Mesodermal cell (in vitro differentiated cells): ENCODE data around the gene FHAD1.
"Not testable (repeated sequence)": the region's sequence is repeated elsewhere in the genome, so short reads cannot be mapped to it uniquely, and the experiment has no call there.

Experiments used
- H3K27ac ChIP-seq: 2 replicates; pipeline ENCODE4 v1.7.0; 2013; ENCODE audit warnings: mild to moderate bottlenecking, low read depth, low read length, moderate library complexity; ENCODE audit not compliant: severe bottlenecking
- H3K36me3 ChIP-seq: 2 replicates; pipeline ENCODE4 v1.7.1; 2013; ENCODE audit warnings: mild to moderate bottlenecking, low read length, moderate library complexity; ENCODE audit not compliant: control insufficient read depth, insufficient read depth
- H3K4me1 ChIP-seq: one replicate; pipeline ENCODE4 v1.7.1; 2013; ENCODE audit warnings: mild to moderate bottlenecking, low read length; ENCODE audit not compliant: insufficient read depth, control insufficient read depth, poor library complexity, severe bottlenecking
- H3K4me3 ChIP-seq: 2 replicates; pipeline ENCODE4 v1.7.0; 2013; ENCODE audit warnings: low read length, control low read depth, mild to moderate bottlenecking; ENCODE audit not compliant: insufficient read depth, poor library complexity, severe bottlenecking; ENCODE audit errors: extremely low read depth
- H3K9me3 ChIP-seq: 2 replicates; pipeline ENCODE4 v1.7.1; 2013; ENCODE audit warnings: mild to moderate bottlenecking, low read length, moderate library complexity; ENCODE audit not compliant: control insufficient read depth
- WGBS, 2 experiments: methylation state at CpG; one replicate each; pipeline ENCODE4 v1.1.5; 2013; ENCODE audit warnings: missing lambda C conversion rate in 2 of 2; ENCODE audit not compliant: insufficient coverage in 2 of 2; 5-methylcytosine and 5-hydroxymethylcytosine counted together

The FHAD1 gene

GRCh38 chr1:15380601-15381508 is 133.8 kb downstream of the FHAD1 start:
- H3K9me3 ChIP-seq: no peaks in the 10 kb centered on the region
- no peaks in the 10 kb centered on the region for H3K36me3 ChIP-seq
- no peak overlapping the region for H3K4me3 ChIP-seq
- no peak overlapping the region for H3K27ac ChIP-seq
- 94 to 95% methylated on average over 17 of the region's 22 CpGs for WGBS, 2 experiments
- peaks cover 6% of the 10 kb centered on the region for H3K4me1 ChIP-seq

- H3K36me3 ChIP-seq: no peaks in the 10 kb centered on the region
These were observed 134.8 kb downstream of the FHAD1 start for GRCh38 chr1:15381805-15382204.

GRCh38 chr1:15382601-15383518 is 135.8 kb downstream of the FHAD1 start:
- no peaks in the 10 kb centered on the region for H3K9me3 ChIP-seq
- no peak overlapping the region for H3K4me3 ChIP-seq
- no peak overlapping the region for H3K27ac ChIP-seq
- WGBS, 2 experiments: 92 to 94% methylated on average over 25 to 26 of the region's 26 CpGs
- peaks cover 6% of the 10 kb centered on the region for H3K4me1 ChIP-seq
- H3K36me3 ChIP-seq: no peaks in the 10 kb centered on the region

More at GRCh38 chr1:15381805-15382204, 134.8 kb downstream of the FHAD1 start:
- Histone ChIP-seq H3K4me1 (peaks cover 6% of the 10 kb centered on the region), H3K4me3 (no peak overlapping the region), H3K9me3 (no peaks in the 10 kb centered on the region), H3K27ac (no peak overlapping the region)
- WGBS, 2 experiments: 90 to 93% methylated on average over 9 to 12 of the region's 12 CpGs

- Histone ChIP-seq H3K9me3 (no peaks in the 10 kb centered on the region), H3K27ac (no peak overlapping the region), H3K4me3 (no peak overlapping the region), H3K36me3 (no peaks in the 10 kb centered on the region), H3K4me1 (peaks cover 6% of the 10 kb centered on the region)
- WGBS, 2 experiments: 87% methylated on average over 4 to 5 of the region's 5 CpGs
These were observed 136.8 kb downstream of the FHAD1 start for GRCh38 chr1:15383810-15384209.

GRCh38 chr1:15384301-15384901 is 137.4 kb downstream of the FHAD1 start:
- 17 to 26% methylated on average over 12 to 19 of the region's 20 CpGs for WGBS, 2 experiments
- H3K27ac ChIP-seq: no peak overlapping the region

GRCh38 chr1:15385420-15385819 is 138.4 kb downstream of the FHAD1 start:
- Histone ChIP-seq H3K36me3 (no peaks in the 10 kb centered on the region), H3K4me3 (no peak overlapping the region), H3K27ac (no peak overlapping the region), H3K9me3 (no peaks in the 10 kb centered on the region), H3K4me1 (peaks cover 6% of the 10 kb centered on the region)
- 67 to 77% methylated on average over 2 to 3 of the region's 3 CpGs for whole genome bisulfite sequencing, 2 experiments

More at GRCh38 chr1:15384301-15384901, 137.4 kb downstream of the FHAD1 start:
- H3K4me3 ChIP-seq: no peak overlapping the region
- H3K4me1 ChIP-seq: peaks cover 6% of the 10 kb centered on the region
- H3K36me3 ChIP-seq: no peaks in the 10 kb centered on the region
- no peaks in the 10 kb centered on the region for H3K9me3 ChIP-seq

GRCh38 chr1:15386164-15386749 is 139.2 kb downstream of the FHAD1 start:
- no peak overlapping the region for H3K27ac ChIP-seq
- no peak overlapping the region for H3K4me3 ChIP-seq
- no peaks in the 10 kb centered on the region for H3K9me3 ChIP-seq
- no peaks in the 10 kb centered on the region for H3K36me3 ChIP-seq
- 12 to 13% methylated on average over 16 to 17 of the region's 17 CpGs for WGBS, 2 experiments
- peaks cover 6% of the 10 kb centered on the region for H3K4me1 ChIP-seq

GRCh38 chr1:15388201-15388880 is 141.3 kb downstream of the FHAD1 start:
- H3K36me3 ChIP-seq: no peaks in the 10 kb centered on the region
- no peak overlapping the region for H3K4me3 ChIP-seq
- H3K4me1 ChIP-seq: peaks cover 6% of the 10 kb centered on the region
- no peaks in the 10 kb centered on the region for H3K9me3 ChIP-seq
- WGBS, 2 experiments: 57 to 66% methylated on average over 12 to 13 of the region's 15 CpGs
- H3K27ac ChIP-seq: no peak overlapping the region

- H3K4me1 ChIP-seq, H3K27ac ChIP-seq, H3K9me3 ChIP-seq, H3K36me3 ChIP-seq, H3K4me3 ChIP-seq: not testable (repeated sequence)
- 84 to 87% methylated on average over 5 to 8 of the region's 8 CpGs for WGBS, 2 experiments
These were observed 142.8 kb downstream of the FHAD1 start for GRCh38 chr1:15389828-15390227.

- Histone ChIP-seq H3K4me3 (no peak overlapping the region), H3K9me3 (no peaks in the 10 kb centered on the region), H3K27ac (no peak overlapping the region), H3K4me1 (peaks cover 2% of the 10 kb centered on the region), H3K36me3 (no peaks in the 10 kb centered on the region)
- WGBS, 2 experiments: 86 to 91% methylated on average over 8 of the region's 8 CpGs
These were observed 143.6 kb downstream of the FHAD1 start for GRCh38 chr1:15390667-15391066.
